Measurements from ENCODE around the gene BANP. TPM values are rescaled to one million over a fixed set of nuclear protein-coding genes. Genes with fewer than 3 reads are reported as not detected.
A peak's percentile ranks its signal among the peaks of the same experiment; 100 is the strongest.
"Not testable (repeated sequence)": the region's sequence is repeated elsewhere in the genome, so short reads cannot be mapped to it uniquely, and the experiment has no call there.

BANP gene
- total RNA-seq, 1 experiment from 2014 or later, result 24.2 TPM

GRCh38 chr16:88088161-88088581 lies 136.9 kb downstream of the BANP start:
- Histone ChIP-seq H3K4me2 (ENCODE audit: low read length) (no peak overlapping the region), H3K9ac (ENCODE audit: low read length) (no peak overlapping the region), H3K36me3 (ENCODE audit: low read depth, low read length) (no peaks in the 10 kb centered on the region), H3K79me2 (ENCODE audit: low read length) (no peaks in the 10 kb centered on the region), H4K20me1 (ENCODE audit: low read length) (no peaks in the 10 kb centered on the region), H2AFZ (ENCODE audit: low read length) (no peak overlapping the region), H3K9me2 (replicated peaks; ENCODE audit: low read length) (no peaks in the 10 kb centered on the region), H3K27me3 (ENCODE audit: low read length) (no peaks in the 10 kb centered on the region), H3F3A (ENCODE audit: low read length, unreplicated experiment) (no peaks in the 10 kb centered on the region), H3K9me3 (ENCODE audit: low read length) (no peaks in the 10 kb centered on the region), H3K27ac (ENCODE audit: low read length) (no peak overlapping the region), H3K4me3 (ENCODE audit: low read length) (no peak overlapping the region), H3K4me1 (ENCODE audit: insufficient read depth, low read length) (no peaks in the 10 kb centered on the region)
- no peak for TF ChIP-seq EZH2phosphoT487 (IDR thresholded peaks at IDR 0.05; ENCODE audit: borderline replicate concordance, low read length)
- no peak for TF ChIP-seq EZH2 (IDR thresholded peaks at IDR 0.05; ENCODE audit: low read length, unreplicated experiment)
- TF ChIP-seq, protein P1, sequence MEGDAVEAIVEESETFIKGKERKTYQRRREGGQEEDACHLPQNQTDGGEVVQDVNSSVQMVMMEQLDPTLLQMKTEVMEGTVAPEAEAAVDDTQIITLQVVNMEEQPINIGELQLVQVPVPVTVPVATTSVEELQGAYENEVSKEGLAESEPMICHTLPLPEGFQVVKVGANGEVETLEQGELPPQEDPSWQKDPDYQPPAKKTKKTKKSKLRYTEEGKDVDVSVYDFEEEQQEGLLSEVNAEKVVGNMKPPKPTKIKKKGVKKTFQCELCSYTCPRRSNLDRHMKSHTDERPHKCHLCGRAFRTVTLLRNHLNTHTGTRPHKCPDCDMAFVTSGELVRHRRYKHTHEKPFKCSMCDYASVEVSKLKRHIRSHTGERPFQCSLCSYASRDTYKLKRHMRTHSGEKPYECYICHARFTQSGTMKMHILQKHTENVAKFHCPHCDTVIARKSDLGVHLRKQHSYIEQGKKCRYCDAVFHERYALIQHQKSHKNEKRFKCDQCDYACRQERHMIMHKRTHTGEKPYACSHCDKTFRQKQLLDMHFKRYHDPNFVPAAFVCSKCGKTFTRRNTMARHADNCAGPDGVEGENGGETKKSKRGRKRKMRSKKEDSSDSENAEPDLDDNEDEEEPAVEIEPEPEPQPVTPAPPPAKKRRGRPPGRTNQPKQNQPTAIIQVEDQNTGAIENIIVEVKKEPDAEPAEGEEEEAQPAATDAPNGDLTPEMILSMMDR (conservative IDR thresholded peaks at IDR 0.05; ENCODE audit: low read depth, low read length), result no peak
- intact Hi-C loops (cut with micrococcal nuclease), result no loop called here
- ChIA-PET CTCF (no interaction called here), POLR2A (ENCODE audit: unreplicated experiment) (no interaction called here)
- BruUV-seq (replicated peaks), result no TSS peak
- ATAC-seq (peak; percentile 27), DNase-seq (no peak)

DNA sequence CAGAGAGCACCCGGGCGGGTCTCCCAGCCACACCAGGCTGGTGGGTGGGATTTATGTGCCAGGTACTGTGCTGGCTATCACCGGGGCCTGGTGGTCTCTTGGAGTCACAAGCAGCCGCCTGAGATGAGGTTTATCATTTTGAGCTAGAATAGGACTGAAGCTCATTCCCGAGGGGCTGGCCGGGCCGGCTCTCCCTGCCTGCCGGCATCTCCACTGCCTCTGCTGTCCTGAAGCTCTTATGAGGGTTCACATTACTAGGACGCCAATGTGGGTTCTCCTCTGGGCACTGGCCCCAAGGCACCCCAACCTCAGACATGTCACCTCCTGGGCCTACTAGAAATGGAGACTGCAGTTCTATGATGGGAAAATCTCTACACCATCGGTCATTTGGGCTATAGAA lies 137.4 kb downstream of the BANP start:
- DNase-seq; H3K4me1 ChIP-seq (ENCODE audit: insufficient read depth, low read length); H3K27me3 ChIP-seq (ENCODE audit: low read length); H4K20me1 ChIP-seq (ENCODE audit: low read length); H3F3A ChIP-seq (ENCODE audit: low read length, unreplicated experiment); ATAC-seq; intact Hi-C loops (cut with micrococcal nuclease); H3K36me3 ChIP-seq (ENCODE audit: low read depth, low read length); BruUV-seq (replicated peaks); H2AFZ ChIP-seq (ENCODE audit: low read length); H3K79me2 ChIP-seq (ENCODE audit: low read length); H3K9me2 ChIP-seq (replicated peaks; ENCODE audit: low read length); H3K4me3 ChIP-seq (ENCODE audit: low read length); H3K27ac ChIP-seq (ENCODE audit: low read length); H3K4me2 ChIP-seq (ENCODE audit: low read length); H3K9ac ChIP-seq (ENCODE audit: low read length); CTCF ChIA-PET; H3K9me3 ChIP-seq (ENCODE audit: low read length): not testable (repeated sequence)
- POLR2A ChIA-PET (ENCODE audit: unreplicated experiment), result interaction anchor here (0.7 kb wide), 1 partner anchor 493 kb away, joined by 3 read pairs; no protein-coding TSS in a partner anchor

- H3K9me3 ChIP-seq (ENCODE audit: low read length); H3K9me2 ChIP-seq (replicated peaks; ENCODE audit: low read length); H3K9ac ChIP-seq (ENCODE audit: low read length); H3K27me3 ChIP-seq (ENCODE audit: low read length); H2AFZ ChIP-seq (ENCODE audit: low read length); H3K36me3 ChIP-seq (ENCODE audit: low read depth, low read length); H3K4me2 ChIP-seq (ENCODE audit: low read length); H3K4me1 ChIP-seq (ENCODE audit: insufficient read depth, low read length); DNase-seq; H3K27ac ChIP-seq (ENCODE audit: low read length); ATAC-seq; H3K79me2 ChIP-seq (ENCODE audit: low read length); intact Hi-C loops (cut with micrococcal nuclease); H3K4me3 ChIP-seq (ENCODE audit: low read length); H3F3A ChIP-seq (ENCODE audit: low read length, unreplicated experiment); BruUV-seq (replicated peaks); H4K20me1 ChIP-seq (ENCODE audit: low read length); CTCF ChIA-PET: not testable (repeated sequence)
- POLR2A ChIA-PET (ENCODE audit: unreplicated experiment), result interaction anchor here (0.7 kb wide), 1 partner anchor 493 kb away, joined by 3 read pairs; no protein-coding TSS in a partner anchor
Measured at GRCh38 chr16:88089071-88089470, 137.8 kb downstream of the BANP start.

GRCh38 chr16:88089632-88090376 lies 138.6 kb downstream of the BANP start:
- H3K79me2 ChIP-seq (ENCODE audit: low read length); BruUV-seq (replicated peaks); H3K9ac ChIP-seq (ENCODE audit: low read length); H3K4me2 ChIP-seq (ENCODE audit: low read length); H4K20me1 ChIP-seq (ENCODE audit: low read length); CTCF ChIA-PET; H3F3A ChIP-seq (ENCODE audit: low read length, unreplicated experiment); H3K36me3 ChIP-seq (ENCODE audit: low read depth, low read length); POLR2A ChIA-PET (ENCODE audit: unreplicated experiment); H2AFZ ChIP-seq (ENCODE audit: low read length); DNase-seq; H3K4me3 ChIP-seq (ENCODE audit: low read length); H3K9me3 ChIP-seq (ENCODE audit: low read length); ATAC-seq; H3K27me3 ChIP-seq (ENCODE audit: low read length); H3K9me2 ChIP-seq (replicated peaks; ENCODE audit: low read length); H3K4me1 ChIP-seq (ENCODE audit: insufficient read depth, low read length); intact Hi-C loops (cut with micrococcal nuclease); H3K27ac ChIP-seq (ENCODE audit: low read length): not testable (repeated sequence)

GRCh38 chr16:88090377-88091175 lies 139.3 kb downstream of the BANP start:
- H3K27ac ChIP-seq (ENCODE audit: low read length); H2AFZ ChIP-seq (ENCODE audit: low read length); intact Hi-C loops (cut with micrococcal nuclease); BruUV-seq (replicated peaks); H3K4me3 ChIP-seq (ENCODE audit: low read length); H3K9ac ChIP-seq (ENCODE audit: low read length); H3K9me3 ChIP-seq (ENCODE audit: low read length); H3F3A ChIP-seq (ENCODE audit: low read length, unreplicated experiment); H3K4me2 ChIP-seq (ENCODE audit: low read length); H3K79me2 ChIP-seq (ENCODE audit: low read length); H3K27me3 ChIP-seq (ENCODE audit: low read length); H3K9me2 ChIP-seq (replicated peaks; ENCODE audit: low read length); H3K4me1 ChIP-seq (ENCODE audit: insufficient read depth, low read length); ATAC-seq; CTCF ChIA-PET; H4K20me1 ChIP-seq (ENCODE audit: low read length); DNase-seq; POLR2A ChIA-PET (ENCODE audit: unreplicated experiment); H3K36me3 ChIP-seq (ENCODE audit: low read depth, low read length): not testable (repeated sequence)

Data from PC-3 (cell line).